H1 (cell line): Measurements from ENCODE around the gene EIF4A3. TPM values are rescaled to one million over a fixed set of nuclear protein-coding genes. Genes with fewer than 3 reads are reported as not detected.

ENCODE experiments used
- microRNA counts: library from miRNA; unstranded; fragments of <30 nt; microRNA quantifications from one replicate; lab custom pipeline; 2015
- microRNA-seq, 2 experiments: library from miRNA; unstranded; fragments of <30 nt; microRNA quantifications; one replicate each; pipeline versions ENCODE4 to v1.2.0, GENCODE V29; 2016 to 2020; ENCODE audit warnings: borderline microRNAs expressed in 2 of 2, borderline number of aligned reads in 2 of 2, borderline replicate concordance in 1 of 2
- polyA plus RNA-seq, 7 experiments: library from polyadenylated mRNA; depleted of rRNA in 3 of 7; stranded (reverse) in 5 of 7; unstranded in 2 of 7; fragments of >200 nt in 5 of 7; fragments of 200-250 nt in 2 of 7; gene quantifications; 1 replicate in 5 of 7; 2 replicates in 1 of 7; 4 replicates in 1 of 7; pipeline versions ENCODE4 v1.2.1 to v1.2.3, GENCODE V29; 2011 to 2013; ENCODE audit warnings: missing spikeins in 2 of 7, mixed read lengths in 2 of 7
- small RNA-seq: library from polyadenylated mRNA; stranded (forward); fragments of <200 nt; extraction: miRNeasy Mini kit (QIAGEN cat#:217004); gene quantifications from one replicate; pipeline ENCODE3, GENCODE V24; 2013; ENCODE audit not compliant: insufficient read depth
- total RNA-seq: library from RNA; stranded (reverse); fragmentation: NEBNext Ultra II Directional; extraction: Animal tissue kit (Norgen Biotek cat#: 25700); gene quantifications from 2 replicates; pipeline ENCODE4 v1.2.1, GENCODE V29; 2021

The EIF4A3 gene
- total and polyA plus RNA-seq, 2 of the 8 experiments (the other 6 are each of a cell fraction or from before 2014, with no cell fraction given) = 142 to 146 TPM

MicroRNA genes within 50 kb of the gene (microRNA counts, 767-probe panel; counts per million panel counts)
- microRNA hsa-miR-1268b (lab: Ali Mortazavi, UCI) = 879 counts per million, percentile 95 among the panel's probes with 10 or more counts

Small RNAs within 50 kb of the gene (microRNA-seq; reads per million reads assigned to microRNA genes)
- gene MIR1268B = 0 reads per million in 2 experiments

Small RNAs within 50 kb of the gene (small RNA-seq; reads per million reads assigned to genes)
- not detected for gene AC087741.2
- gene MIR1268B = not detected

Other genes with a start within 250 kb of the EIF4A3 start
- 109 and 111 TPM in 2 replicates for gene TBC1D16, start 111.3 kb downstream of the EIF4A3 start, total RNA-seq
- gene TBC1D16, start 111.3 kb downstream of the EIF4A3 start, polyA plus RNA-seq (2011; rRNA removed) = 21.1 and 29.7 TPM in 2 replicates
- 11.5 and 11.6 TPM in 2 replicates for gene CCDC40, start 110.5 kb downstream of the EIF4A3 start, total RNA-seq
- 4.1 and 4.8 TPM in 2 replicates for gene CCDC40, start 110.5 kb downstream of the EIF4A3 start, polyA plus RNA-seq (2011; rRNA removed)
- 25.3 and 30.0 TPM in 2 replicates for gene GAA, start 45.5 kb downstream of the EIF4A3 start, total RNA-seq
- gene GAA, start 45.5 kb downstream of the EIF4A3 start, polyA plus RNA-seq (2011; rRNA removed) = 14.8 and 32.7 TPM in 2 replicates
- not detected in 2 replicates for gene CARD14, start 22.9 kb upstream of the EIF4A3 start, total RNA-seq
- 0.08 and 0.16 TPM in 2 replicates for gene CARD14, start 22.9 kb upstream of the EIF4A3 start, polyA plus RNA-seq (2011; rRNA removed)
- 15.6 and 19.6 TPM in 2 replicates for gene SGSH, start 73.2 kb upstream of the EIF4A3 start, total RNA-seq
- gene SGSH, start 73.2 kb upstream of the EIF4A3 start, polyA plus RNA-seq (2011; rRNA removed) = 18.0 and 39.2 TPM in 2 replicates
- 15.5 and 18.2 TPM in 2 replicates for gene SLC26A11, start 73.3 kb upstream of the EIF4A3 start, total RNA-seq
- 25.9 and 36.4 TPM in 2 replicates for gene SLC26A11, start 73.3 kb upstream of the EIF4A3 start, polyA plus RNA-seq (2011; rRNA removed)
- 62.1 and 62.8 TPM in 2 replicates for gene RNF213, start 113.7 kb upstream of the EIF4A3 start, total RNA-seq
- 30.4 and 33.8 TPM in 2 replicates for gene RNF213, start 113.7 kb upstream of the EIF4A3 start, polyA plus RNA-seq (2011; rRNA removed)